ENCODE data around the gene MATCAP1.

DNA sequence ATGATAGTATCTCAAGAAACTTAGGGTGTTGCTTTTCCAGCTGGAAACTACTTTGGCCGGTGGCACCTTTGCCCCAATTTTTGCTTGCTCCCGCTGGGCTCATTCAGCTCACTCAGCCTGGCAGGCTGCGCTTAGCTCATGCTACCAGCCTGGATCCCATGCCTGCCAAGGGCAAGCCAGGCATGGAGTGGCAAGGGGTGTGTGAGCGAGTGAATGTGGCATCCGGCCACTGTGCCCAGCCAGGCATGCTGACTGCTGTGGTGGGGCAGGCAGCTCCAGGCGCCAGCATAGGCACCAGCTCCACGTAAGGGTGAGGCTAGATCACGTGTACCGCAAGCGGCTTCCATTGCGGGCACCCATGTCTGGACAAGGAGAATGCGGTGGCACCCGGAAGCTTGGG is 42.4 kb downstream of the MATCAP1 start:
- TF ChIP-seq, protein P1, sequence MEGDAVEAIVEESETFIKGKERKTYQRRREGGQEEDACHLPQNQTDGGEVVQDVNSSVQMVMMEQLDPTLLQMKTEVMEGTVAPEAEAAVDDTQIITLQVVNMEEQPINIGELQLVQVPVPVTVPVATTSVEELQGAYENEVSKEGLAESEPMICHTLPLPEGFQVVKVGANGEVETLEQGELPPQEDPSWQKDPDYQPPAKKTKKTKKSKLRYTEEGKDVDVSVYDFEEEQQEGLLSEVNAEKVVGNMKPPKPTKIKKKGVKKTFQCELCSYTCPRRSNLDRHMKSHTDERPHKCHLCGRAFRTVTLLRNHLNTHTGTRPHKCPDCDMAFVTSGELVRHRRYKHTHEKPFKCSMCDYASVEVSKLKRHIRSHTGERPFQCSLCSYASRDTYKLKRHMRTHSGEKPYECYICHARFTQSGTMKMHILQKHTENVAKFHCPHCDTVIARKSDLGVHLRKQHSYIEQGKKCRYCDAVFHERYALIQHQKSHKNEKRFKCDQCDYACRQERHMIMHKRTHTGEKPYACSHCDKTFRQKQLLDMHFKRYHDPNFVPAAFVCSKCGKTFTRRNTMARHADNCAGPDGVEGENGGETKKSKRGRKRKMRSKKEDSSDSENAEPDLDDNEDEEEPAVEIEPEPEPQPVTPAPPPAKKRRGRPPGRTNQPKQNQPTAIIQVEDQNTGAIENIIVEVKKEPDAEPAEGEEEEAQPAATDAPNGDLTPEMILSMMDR (IDR thresholded peaks at IDR 0.05): no peak
- no peak for TF ChIP-seq POLR2A (IDR thresholded peaks at IDR 0.05)

Data from Peyer's patch (tissue), 4 donors.